Measurements from ENCODE around the gene SMG6.

SMG6 gene

DNA sequence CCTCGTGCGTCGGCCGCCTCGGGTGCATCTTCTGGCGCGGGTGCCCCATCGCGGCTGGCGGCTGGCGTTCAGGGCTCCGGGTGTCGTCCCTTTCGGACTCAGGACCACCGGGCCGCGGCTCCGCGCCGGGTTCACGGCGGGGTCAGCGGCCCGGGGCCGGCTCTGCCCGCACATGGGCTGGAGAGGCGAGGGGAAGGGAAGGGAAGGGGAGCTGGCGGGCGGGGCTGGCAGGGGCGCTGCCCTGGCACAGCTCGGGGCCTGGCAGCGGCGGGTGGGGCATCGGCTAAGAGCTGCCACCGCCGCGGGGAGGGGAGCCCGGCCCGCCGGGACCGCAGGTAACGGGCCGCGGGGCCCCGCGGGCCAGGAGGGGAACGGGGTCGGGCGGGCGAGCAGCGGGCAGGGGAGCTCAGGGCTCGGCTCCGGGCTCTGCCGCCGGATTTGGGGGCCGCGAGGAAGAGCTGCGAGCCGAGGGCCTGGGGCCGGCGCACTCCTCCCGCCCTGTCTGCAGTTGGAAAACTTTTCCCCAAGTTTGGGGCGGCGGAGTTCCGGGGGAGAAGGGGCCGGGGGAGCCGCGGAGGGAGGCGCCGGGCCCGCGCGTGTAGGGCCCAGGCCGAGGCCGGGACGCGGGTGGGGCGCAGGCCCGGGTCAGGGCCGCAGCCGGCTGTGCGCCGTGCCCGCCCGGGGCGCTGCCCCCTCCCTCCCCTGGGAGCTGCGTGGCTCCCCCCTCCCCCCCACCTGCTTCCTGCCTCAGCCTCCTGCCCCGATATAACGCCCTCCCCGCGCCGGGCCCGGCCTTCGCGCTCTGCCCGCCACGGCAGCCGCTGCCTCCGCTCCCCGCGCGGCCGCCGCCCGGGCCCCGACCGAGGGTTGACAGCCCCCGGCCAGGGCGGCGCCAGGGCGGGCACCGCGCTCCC is 248.0 kb downstream of the SMG6 start:
- DNase-seq = no peak
- H3K9me3 Mint-ChIP-seq = no peaks in the 10 kb centered on the region
- H3K36me3 Mint-ChIP-seq (ENCODE audit: insufficient read depth) = peaks cover 43% of the 10 kb centered on the region
- ATAC-seq (replicated peaks) = no peak
- H3K4me3 Mint-ChIP-seq = peak overlapping the region; percentile 76 to 81
- no peak overlapping the region for H3K27ac Mint-ChIP-seq
- no peaks in the 10 kb centered on the region for H3K27me3 Mint-ChIP-seq
- peaks cover 24 to 33% of the 10 kb centered on the region in 2 donors for H3K4me1 Mint-ChIP-seq (ENCODE audit: low read depth in 2 of 2)

DNA sequence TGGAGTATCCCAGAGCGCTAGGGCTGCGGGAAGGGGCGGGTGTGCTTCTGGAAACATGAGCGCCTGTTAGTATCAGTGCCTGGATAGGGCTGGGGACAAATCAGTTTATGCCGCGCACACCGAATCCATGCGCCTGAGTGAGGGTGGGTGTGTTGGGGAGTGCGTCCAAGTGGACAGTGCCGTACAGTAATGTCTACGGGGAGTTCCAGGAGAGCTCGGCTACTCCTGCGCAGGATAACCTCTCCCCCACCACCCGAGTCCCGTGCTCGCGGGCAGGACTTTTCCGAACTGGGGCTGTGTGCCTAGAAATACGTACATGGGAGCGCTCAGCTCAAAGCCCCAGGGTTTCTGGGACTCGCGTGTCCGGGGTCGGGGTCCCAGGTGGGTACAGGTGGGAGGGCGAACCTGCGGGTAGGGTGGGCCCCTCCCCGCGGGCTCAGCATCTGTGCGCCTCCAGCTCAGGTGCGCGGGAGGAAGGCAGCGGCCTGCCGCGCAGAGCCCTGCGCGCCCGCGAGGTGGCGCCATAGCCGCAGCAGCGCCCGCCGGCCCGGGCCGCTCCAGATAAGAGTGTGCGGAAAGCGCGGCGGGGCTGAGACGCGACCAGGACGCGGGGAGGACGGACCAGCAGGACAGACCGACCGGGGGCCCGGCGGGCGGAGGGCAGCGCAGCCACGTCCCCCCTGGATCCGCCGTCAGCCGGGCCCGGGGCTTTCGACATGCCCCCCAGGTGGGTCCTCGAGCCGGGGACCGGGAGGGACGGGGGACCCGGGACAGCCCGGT is 248.9 kb downstream of the SMG6 start, which contains the start of gene HIC1:
Gene HIC1, plus strand, starts transcription at position 592 of the 780 bp plus-strand sequence. CDS start 1,588 bp downstream, outside the sequence.
- Mint-ChIP-seq H3K9me3 (no peaks in the 10 kb centered on the region), H3K4me1 (ENCODE audit: low read depth in 2 of 2) (peaks cover 23 to 27% of the 10 kb centered on the region in 2 donors), H3K36me3 (ENCODE audit: insufficient read depth) (peaks cover 43% of the 10 kb centered on the region), H3K27me3 (no peaks in the 10 kb centered on the region), H3K27ac (peak within 1 kb of the TSS; percentile 76 to 84), H3K4me3 (peak within 1 kb of the TSS; percentile 76 to 81)
- peak; percentile 68 to 82 (median 79) for DNase-seq
- peak; percentile 53 for ATAC-seq (replicated peaks)

DNA sequence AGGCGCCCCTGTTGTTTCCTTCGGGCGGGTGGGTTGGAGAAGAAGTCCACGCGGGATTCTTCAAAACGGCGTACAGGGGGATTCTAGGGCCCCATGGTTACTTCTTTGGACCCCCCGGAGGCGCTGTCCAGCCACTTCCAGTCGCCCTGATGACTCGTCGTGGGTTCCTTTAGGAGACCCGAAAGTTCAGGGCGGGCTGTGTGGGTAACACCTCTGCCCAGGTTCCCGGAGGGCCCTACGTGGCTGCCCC is 249.4 kb downstream of the SMG6 start:
- DNase-seq = peak in 1 of 3 experiments; percentile 67
- Mint-ChIP-seq H3K4me3 (peak overlapping the region; percentile 76 to 81), H3K36me3 (ENCODE audit: insufficient read depth) (peaks cover 41% of the 10 kb centered on the region), H3K4me1 (ENCODE audit: low read depth in 2 of 2) (peaks cover 24 to 30% of the 10 kb centered on the region in 2 donors), H3K27ac (peak overlapping the region; percentile 76 to 84), H3K27me3 (no peaks in the 10 kb centered on the region), H3K9me3 (no peaks in the 10 kb centered on the region)
- ATAC-seq (replicated peaks) = no peak

DNA sequence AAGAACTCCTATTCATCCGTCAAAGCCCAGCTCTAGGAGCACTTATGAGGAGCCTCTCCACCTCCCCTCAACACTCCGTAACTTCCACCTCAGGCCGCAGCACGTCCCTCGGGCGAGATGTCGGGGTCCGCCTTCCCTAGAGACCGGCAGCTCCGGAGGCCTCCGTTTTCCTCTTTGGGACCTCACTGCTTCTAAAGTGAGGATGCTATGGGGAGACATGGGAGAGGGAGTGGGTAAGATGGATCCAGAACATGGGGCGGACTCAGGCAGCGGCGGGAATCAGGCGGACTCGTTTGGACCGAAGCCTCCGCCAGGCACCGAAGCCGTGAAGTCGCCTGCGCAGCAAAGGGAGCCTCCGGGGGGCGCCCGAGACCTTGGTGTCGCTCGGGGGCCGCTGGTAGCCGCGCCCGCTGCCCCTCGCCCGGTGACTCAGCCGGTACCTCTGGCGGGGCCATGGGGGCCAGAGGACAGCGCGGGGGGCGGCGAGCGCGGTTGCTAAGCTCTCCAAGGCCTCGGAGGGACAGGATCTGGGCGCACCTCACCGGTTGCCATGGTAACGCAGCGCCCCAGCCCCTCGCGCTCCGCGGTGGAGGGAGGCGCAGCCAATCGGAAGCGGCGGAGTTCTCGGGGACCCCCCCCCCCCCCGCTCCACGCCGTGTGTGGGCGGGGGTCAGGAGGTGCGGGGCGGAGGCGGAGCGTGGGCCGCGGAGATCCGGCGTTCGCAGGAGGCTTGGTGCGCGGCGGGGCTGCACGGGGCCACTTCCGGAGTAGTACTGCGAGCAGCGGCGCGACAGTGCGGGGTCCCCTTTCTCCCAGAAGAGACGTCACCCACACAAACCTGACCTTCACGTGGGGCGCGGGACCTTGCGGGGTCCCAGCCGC is 250.0 kb downstream of the SMG6 start:
- Mint-ChIP-seq H3K4me3 (peak overlapping the region; percentile 76 to 81), H3K36me3 (ENCODE audit: insufficient read depth) (peaks cover 37% of the 10 kb centered on the region), H3K27me3 (no peaks in the 10 kb centered on the region), H3K4me1 (ENCODE audit: low read depth in 2 of 2) (peaks cover 24 to 31% of the 10 kb centered on the region in 2 donors), H3K27ac (peak overlapping the region; percentile 76 to 84), H3K9me3 (no peaks in the 10 kb centered on the region)
- DNase-seq = peak; percentile 68 to 75 (median 74)
- ATAC-seq (replicated peaks) = peak; percentile 36

DNA sequence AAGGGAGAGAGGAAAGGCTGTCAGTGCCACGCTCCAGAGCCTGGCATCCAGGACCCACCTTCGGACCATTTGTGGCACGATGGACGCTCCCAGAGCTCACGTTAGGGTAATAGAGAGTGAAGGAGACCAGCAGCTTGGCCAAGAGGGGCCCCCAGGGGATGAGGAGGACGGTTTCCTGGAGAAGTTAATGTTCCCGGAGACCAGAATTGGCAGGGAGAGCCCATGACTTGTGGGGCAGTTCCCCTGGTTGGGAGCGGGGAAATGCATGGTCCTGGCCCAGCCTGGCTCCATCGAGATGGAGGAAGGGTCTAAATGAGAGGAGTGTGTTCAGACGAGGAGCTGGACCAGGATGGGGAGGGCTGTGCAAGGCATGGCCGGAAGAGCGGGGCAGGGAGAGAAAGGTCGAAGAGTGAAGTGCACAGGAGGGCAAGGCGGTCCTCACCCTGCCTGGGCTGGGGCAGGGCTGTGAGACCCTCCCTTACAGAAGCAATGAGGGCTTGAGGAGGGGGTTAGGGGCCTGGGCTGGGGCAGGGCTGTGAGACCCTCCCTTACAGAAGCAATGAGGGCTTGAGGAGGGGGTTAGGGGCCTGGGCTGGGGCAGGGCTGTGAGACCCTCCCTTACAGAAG is 251.5 kb downstream of the SMG6 start:
- ATAC-seq (replicated peaks) (no peak), DNase-seq (no peak)

DNA sequence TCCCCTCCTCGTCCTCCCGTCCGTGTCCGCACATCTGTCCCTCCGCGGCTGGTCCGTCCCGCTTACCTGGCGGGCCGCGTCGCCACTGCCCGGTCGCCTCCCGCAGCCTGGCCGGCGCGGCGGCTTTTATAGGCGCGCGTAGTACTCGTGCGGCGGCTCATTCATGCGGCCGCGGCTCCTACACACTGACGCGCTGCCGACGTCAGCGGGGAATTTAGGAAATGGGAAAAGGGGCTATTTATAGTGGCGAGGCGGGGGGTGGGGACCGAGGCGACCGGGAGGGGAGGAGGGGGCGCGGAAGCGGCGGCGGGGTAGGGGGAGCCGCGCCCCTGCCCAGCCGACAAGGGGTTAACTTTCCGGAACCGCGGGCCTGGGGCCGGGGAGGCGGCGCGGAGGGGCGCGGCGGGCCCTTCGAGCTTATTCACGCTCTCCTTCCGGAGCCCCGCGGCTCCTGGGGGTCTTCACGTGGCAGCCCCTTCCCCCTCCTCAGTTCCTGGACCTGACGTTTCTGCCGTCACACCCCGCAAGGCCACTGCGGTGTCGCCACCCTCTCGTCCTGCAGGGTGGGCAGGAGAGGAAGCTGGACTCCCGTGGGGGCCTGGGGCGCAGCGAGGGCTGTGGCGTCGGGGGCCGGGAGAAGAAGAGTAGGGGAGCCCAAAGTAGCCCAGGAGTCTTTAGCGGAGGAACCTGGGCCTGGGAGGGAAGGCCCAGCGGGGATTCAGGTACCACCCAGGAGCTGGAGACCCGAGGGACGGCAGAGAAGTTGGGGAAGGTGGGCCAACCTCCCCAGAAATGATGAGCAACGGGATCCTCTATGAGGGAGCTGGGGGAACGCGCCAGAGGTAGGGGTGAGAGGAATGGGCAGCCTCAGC is 252.3 kb downstream of the SMG6 start:
- ATAC-seq (replicated peaks) (no peak), DNase-seq (no peak)
- Mint-ChIP-seq H3K36me3 (ENCODE audit: insufficient read depth) (peaks cover 26% of the 10 kb centered on the region), H3K27ac (peak overlapping the region; percentile 9 to 67), H3K4me1 (ENCODE audit: low read depth in 2 of 2) (peaks cover 24 to 31% of the 10 kb centered on the region in 2 donors), H3K4me3 (peak overlapping the region; percentile 54 to 74), H3K9me3 (no peaks in the 10 kb centered on the region), H3K27me3 (no peaks in the 10 kb centered on the region)

More for the DNA sequence above, 251.5 kb downstream of the SMG6 start:
- peaks cover 29% of the 10 kb centered on the region for H3K36me3 Mint-ChIP-seq (ENCODE audit: insufficient read depth)
- H3K4me1 Mint-ChIP-seq (ENCODE audit: low read depth in 2 of 2) = peaks cover 26 to 31% of the 10 kb centered on the region in 2 donors
- H3K27me3 Mint-ChIP-seq = no peaks in the 10 kb centered on the region
- H3K4me3 Mint-ChIP-seq = peak overlapping the region; percentile 54 to 74
- H3K9me3 Mint-ChIP-seq = no peaks in the 10 kb centered on the region
- H3K27ac Mint-ChIP-seq = peak overlapping the region; percentile 9 to 67

DNA sequence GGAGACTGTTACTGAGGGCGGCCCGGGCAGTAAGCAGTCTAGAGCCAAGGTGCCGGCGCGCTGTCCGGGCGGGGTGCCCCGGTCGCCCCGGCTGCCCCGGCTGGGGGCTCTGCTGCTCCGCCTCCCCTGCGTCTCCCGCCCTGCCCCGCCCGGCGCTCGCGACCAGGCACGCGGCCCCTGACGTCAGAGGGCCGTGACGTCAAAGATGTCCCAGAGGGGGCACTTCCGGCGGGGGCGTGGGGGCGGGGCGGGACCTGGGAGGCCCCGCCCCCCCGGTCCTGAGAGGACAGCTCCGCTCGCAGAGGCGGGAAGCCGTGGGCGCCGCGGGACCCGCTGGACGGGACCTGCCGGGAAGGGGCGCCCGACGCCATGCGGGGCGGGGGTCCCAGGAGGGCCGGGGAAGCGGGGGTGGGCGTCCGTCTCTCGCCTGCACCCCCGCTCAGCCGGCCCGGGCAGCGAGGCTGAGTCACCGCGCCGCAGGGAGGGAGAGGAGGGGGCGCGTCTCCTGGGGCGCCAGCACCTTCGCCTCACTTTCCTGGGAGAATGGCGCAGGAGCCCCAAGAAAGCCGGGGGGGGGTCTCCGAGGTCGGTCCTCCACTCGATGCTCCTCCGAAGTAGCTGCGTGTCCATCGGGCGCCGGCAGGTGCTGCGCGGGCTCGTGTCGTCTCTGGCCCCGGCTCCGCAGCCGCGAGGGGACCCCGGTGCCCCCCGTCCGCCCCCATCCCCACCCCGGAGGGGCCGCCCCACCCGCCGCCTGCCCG is 253.1 kb downstream of the SMG6 start:
- Mint-ChIP-seq H3K27me3 (no peaks in the 10 kb centered on the region), H3K4me3 (peak overlapping the region; percentile 21 to 46), H3K27ac (no peak overlapping the region), H3K9me3 (no peaks in the 10 kb centered on the region), H3K36me3 (ENCODE audit: insufficient read depth) (peaks cover 26% of the 10 kb centered on the region), H3K4me1 (ENCODE audit: low read depth in 2 of 2) (peaks cover 24 to 31% of the 10 kb centered on the region in 2 donors)
- peak; percentile 68 to 73 (median 72) for DNase-seq
- ATAC-seq (replicated peaks) = peak; percentile 22

DNA sequence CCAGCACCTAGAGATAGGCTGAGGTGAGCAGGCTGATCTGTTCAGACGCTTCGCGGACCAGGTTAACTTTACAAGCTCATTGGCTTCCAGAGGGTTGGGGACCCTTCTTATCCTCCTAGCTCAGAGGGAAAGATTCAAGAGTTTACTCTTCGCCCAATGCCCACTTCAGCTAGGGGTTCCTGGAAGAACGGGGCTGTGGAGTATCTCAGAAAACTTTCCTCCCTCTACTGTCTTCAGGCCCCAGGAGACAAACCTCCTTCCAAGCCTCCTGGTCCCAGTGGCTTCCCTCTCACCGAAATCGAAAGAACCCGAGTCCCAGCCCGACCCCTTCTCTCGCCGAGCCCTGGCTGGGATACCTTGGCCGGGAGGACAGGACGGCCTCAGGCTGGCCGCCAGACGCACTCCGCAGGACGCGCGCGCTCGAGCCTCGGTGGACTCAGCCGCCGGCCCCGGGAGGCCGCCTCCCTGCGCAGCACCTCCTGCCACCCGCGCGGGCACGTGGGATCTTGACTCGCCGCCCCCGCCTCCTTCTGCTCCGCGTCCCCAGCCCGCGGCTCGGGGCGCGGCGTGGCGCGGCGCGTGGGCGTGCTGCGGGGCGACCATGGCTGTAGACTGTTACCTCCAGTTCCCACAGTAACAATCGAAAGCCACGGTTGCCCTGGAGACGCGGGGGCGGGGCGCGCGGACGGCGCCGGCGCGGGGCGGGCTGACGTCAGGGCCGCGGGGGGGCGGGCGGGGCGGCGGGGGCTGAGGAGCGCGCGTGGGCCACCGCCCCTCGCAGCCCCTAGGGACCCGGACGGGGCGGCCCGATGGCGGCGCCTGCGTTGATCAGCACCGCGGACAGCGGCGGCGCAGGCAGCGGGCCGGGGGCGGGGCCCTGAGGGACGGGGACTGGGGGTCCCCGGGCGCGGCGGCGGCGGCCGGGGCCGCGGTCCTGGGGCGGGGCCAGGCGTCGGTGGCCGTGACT is 254.0 kb downstream of the SMG6 start:
- Mint-ChIP-seq H3K27me3 (no peaks in the 10 kb centered on the region), H3K4me3 (peak overlapping the region; percentile 71 to 72), H3K4me1 (ENCODE audit: low read depth in 2 of 2) (peaks cover 23 to 28% of the 10 kb centered on the region in 2 donors), H3K27ac (peak overlapping the region; percentile 62 to 69), H3K9me3 (no peaks in the 10 kb centered on the region), H3K36me3 (ENCODE audit: insufficient read depth) (peaks cover 24% of the 10 kb centered on the region)
- ATAC-seq (replicated peaks) (peak; percentile 69), DNase-seq (peak; percentile 91)

DNA sequence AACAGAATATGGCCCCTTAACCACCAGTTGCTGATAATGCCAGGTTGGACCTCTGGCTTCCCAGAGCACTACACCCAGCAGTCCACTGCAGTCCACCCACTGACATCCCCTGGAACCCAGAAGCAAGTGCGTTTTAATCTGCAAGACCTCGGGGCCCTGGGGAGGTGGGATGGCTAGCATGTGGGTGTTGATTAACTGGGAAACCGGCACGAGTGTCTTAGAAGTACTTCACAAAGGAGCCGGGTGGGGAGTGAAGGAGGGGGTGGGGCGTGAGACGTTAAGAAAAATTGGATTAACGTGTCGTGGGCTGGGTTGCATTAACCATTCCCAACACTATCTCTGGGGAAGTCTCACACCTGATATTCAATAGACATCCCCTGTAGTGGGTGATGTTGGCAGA is 254.8 kb downstream of the SMG6 start:
- Mint-ChIP-seq H3K4me1 (ENCODE audit: low read depth in 2 of 2) (peaks cover 19 to 25% of the 10 kb centered on the region in 2 donors), H3K9me3 (no peaks in the 10 kb centered on the region), H3K27me3 (no peaks in the 10 kb centered on the region), H3K36me3 (ENCODE audit: insufficient read depth) (peaks cover 19% of the 10 kb centered on the region), H3K4me3 (peak overlapping the region; percentile 71 to 72), H3K27ac (peak overlapping the region; percentile 62 to 69)
- DNase-seq (no peak), ATAC-seq (replicated peaks) (no peak)

DNA sequence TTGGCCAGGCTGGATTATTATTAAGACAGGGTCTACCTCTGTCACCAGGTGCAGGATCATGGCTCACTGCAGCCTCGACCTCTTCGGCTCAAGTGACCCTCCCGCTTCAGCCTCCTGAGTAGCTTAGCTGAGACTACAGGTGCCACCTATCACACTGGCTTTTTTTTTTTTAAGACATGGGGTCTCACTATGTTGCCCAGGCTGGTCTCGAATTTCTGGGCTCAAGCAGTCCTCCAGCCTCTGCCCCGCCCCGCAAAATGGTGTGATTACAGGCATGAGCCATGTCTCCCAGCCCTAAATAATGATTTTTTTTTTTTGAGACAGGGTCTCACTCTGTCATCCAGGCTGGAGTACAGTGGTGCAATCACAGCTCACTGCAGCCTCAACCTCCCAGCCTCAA is 256.0 kb downstream of the SMG6 start:
- ATAC-seq (replicated peaks) (no peak), DNase-seq (no peak)
- peaks cover 22 to 28% of the 10 kb centered on the region in 2 donors for H3K4me1 Mint-ChIP-seq (ENCODE audit: low read depth in 2 of 2)
- no peaks in the 10 kb centered on the region for H3K9me3 Mint-ChIP-seq
- H3K4me3 Mint-ChIP-seq = no peak overlapping the region
- H3K36me3 Mint-ChIP-seq (ENCODE audit: insufficient read depth) = peaks cover 18% of the 10 kb centered on the region
- no peaks in the 10 kb centered on the region for H3K27me3 Mint-ChIP-seq
- no peak overlapping the region for H3K27ac Mint-ChIP-seq

Data from effector memory CD8-positive, alpha-beta T cell (primary cell).